DOHH2 (cell line): ENCODE results near the gene RAC2.

Experiments
- H3F3A ChIP-seq: fragments of 200-600 bp; sonication (generic), shearing (Covaris generic); 2 replicates; pipeline ENCODE4 v1.6.0; 2016; ENCODE audit warnings: antibody characterized with exemption, mild to moderate bottlenecking; ENCODE audit not compliant: control insufficient read depth, insufficient read depth
- H3K27ac ChIP-seq: fragments of 200-600 bp; sonication (generic); 2 replicates; pipeline ENCODE4 v1.5.1; 2014; ENCODE audit warnings: low read depth, mild to moderate bottlenecking, low read length, moderate library complexity
- H3K27me3 ChIP-seq: fragments of 200-600 bp; sonication (generic); 2 replicates; pipeline ENCODE4 v1.6.1; 2014; ENCODE audit warnings: mild to moderate bottlenecking, low read length, mixed read lengths; ENCODE audit not compliant: control insufficient read depth
- H3K36me3 ChIP-seq: fragments of 200-600 bp; sonication (generic); 2 replicates; pipeline ENCODE4 v1.6.1; 2014; ENCODE audit warnings: mild to moderate bottlenecking, low read length, moderate library complexity, mixed read lengths; ENCODE audit not compliant: control insufficient read depth
- H3K4me1 ChIP-seq: fragments of 200-600 bp; sonication (generic); 2 replicates; pipeline ENCODE4 v1.6.1; 2014; ENCODE audit warnings: mild to moderate bottlenecking, low read length, mixed read lengths; ENCODE audit not compliant: control insufficient read depth
- H3K4me2 ChIP-seq: fragments of 200-600 bp; sonication (generic); 2 replicates; pipeline ENCODE4 v1.6.0; 2014; ENCODE audit warnings: mild to moderate bottlenecking, low read length, moderate library complexity
- H3K4me3 ChIP-seq: fragments of 200-600 bp; sonication (generic); 2 replicates; pipeline ENCODE4 v1.5.1; 2014; ENCODE audit warnings: mild to moderate bottlenecking, low read length, mixed read lengths
- H3K79me2 ChIP-seq: fragments of 200-600 bp; sonication (generic); 2 replicates; pipeline ENCODE4 v1.6.1; 2014; ENCODE audit warnings: mild to moderate bottlenecking, low read length, mixed read lengths; ENCODE audit not compliant: control insufficient read depth
- H3K9me2 ChIP-seq: fragments of 200-600 bp; sonication (generic); replicated peaks from 2 replicates; pipeline ENCODE4 v1.6.1; 2014; ENCODE audit warnings: mild to moderate bottlenecking, low read length, mixed read lengths; ENCODE audit not compliant: control insufficient read depth
- H3K9me3 ChIP-seq: fragments of 200-600 bp; sonication (generic); 2 replicates; pipeline ENCODE4 v1.6.1; 2014; ENCODE audit warnings: antibody characterized with exemption, low read length, mixed read lengths; ENCODE audit not compliant: control insufficient read depth, insufficient read depth
- H4K20me1 ChIP-seq: fragments of 200-600 bp; sonication (generic); 2 replicates; pipeline ENCODE4 v1.6.0; 2014; ENCODE audit warnings: low read depth, mild to moderate bottlenecking, antibody characterized with exemption, low read length, moderate library complexity; ENCODE audit not compliant: control insufficient read depth, insufficient read depth
- EZH2phosphoT487 ChIP-seq: fragments of 200-600 bp; sonication (generic); IDR thresholded peaks from 2 replicates; pipeline ENCODE4 v1.6.1; 2017; ENCODE audit warnings: borderline replicate concordance, mild to moderate bottlenecking, antibody characterized with exemption, low read length, moderate library complexity, mixed read lengths
- TF ChIP-seq, protein P1 (sequence below): fragments of 200-600 bp; sonication (generic); IDR thresholded peaks from one replicate; pipeline ENCODE4 v1.5.1; 2014; ENCODE audit warnings: antibody characterized with exemption, mild to moderate bottlenecking, low read depth, low read length; ENCODE audit not compliant: poor library complexity, severe bottlenecking

The RAC2 gene

DNA sequence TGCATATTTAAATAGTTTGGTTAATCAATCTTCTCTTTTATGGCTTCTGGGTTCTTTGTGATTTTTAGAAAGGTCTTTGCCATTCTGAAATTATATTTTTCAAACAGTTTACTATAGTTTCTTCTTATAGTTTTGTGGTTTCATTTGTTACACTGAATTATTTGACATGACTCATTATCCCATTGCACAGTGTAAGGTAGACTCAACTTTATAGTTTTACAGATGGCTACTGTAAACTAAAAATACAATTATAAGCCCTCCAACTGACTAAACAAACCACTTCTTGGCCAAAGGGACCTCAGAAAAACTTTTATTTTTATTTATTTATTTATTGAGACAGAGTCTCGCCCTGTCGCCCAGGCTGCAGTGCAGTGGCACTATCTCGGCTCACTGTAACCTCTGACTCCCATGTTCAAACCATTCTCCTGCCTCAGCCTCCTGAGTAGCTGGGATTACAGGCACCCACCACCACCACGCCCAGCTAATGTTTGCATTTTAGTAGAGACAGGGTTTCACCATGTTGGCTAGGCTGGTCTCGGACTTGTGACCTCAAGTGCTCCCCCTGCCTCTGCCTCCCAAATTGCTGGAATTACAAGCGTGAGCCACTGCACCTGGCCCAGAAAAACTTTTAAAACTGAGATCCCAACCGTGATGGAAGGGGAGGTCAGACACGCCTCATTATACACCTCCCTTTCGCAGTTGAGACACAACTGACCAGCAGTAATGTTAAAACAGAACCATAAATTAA, 14.1 kb upstream of the RAC2 start:
- Histone ChIP-seq H3K4me3 (no peak overlapping the region), H3K9me3 (no peaks in the 10 kb centered on the region), H3K4me1 (peaks cover 25% of the 10 kb centered on the region), H3F3A (no peaks in the 10 kb centered on the region; the same call in 1 of the 2 replicates), H3K27ac (no peak overlapping the region), H4K20me1 (no peaks in the 10 kb centered on the region), H3K79me2 (no peaks in the 10 kb centered on the region), H3K36me3 (no peaks in the 10 kb centered on the region), H3K9me2 (no peaks in the 10 kb centered on the region), H3K4me2 (no peak overlapping the region), H3K27me3 (peaks cover 18% of the 10 kb centered on the region)
- TF ChIP-seq, protein P1, sequence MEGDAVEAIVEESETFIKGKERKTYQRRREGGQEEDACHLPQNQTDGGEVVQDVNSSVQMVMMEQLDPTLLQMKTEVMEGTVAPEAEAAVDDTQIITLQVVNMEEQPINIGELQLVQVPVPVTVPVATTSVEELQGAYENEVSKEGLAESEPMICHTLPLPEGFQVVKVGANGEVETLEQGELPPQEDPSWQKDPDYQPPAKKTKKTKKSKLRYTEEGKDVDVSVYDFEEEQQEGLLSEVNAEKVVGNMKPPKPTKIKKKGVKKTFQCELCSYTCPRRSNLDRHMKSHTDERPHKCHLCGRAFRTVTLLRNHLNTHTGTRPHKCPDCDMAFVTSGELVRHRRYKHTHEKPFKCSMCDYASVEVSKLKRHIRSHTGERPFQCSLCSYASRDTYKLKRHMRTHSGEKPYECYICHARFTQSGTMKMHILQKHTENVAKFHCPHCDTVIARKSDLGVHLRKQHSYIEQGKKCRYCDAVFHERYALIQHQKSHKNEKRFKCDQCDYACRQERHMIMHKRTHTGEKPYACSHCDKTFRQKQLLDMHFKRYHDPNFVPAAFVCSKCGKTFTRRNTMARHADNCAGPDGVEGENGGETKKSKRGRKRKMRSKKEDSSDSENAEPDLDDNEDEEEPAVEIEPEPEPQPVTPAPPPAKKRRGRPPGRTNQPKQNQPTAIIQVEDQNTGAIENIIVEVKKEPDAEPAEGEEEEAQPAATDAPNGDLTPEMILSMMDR, result no peak
- no peak for TF ChIP-seq EZH2phosphoT487

DNA sequence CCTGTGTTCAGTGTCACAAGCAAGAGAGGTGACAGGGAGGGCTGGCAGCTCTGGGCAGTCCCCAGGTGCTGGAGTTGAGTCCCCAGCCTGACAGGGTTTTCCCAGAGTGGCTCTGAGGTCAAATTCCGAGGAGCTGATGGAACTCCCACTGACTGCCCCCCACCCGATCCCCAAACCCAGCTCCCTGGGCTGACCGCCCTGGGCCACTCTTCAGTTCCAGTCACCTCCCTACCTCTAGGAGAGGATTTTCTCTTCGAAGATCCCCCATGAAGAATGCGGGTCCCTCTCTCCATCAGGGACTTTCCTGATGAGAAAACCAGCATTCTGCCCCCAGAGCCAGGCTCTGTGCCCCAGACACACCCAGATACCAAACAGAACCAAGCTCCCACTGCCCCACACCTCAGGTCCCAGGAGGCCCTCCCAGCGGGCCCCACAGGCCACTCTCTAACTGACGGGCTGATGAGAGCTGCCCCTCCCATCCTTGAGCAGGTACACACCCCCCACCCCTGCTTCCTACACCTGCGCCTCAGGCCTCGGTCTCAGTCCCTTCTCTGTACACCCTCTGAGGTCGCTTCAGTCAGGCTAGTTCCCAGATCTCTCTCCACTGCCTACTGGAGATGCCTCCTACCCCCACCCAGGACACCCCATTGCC, 12.1 kb upstream of the RAC2 start:
- Histone ChIP-seq H3F3A (peaks cover 8% of the 10 kb centered on the region; the same call in 1 of the 2 replicates), H3K9me3 (no peaks in the 10 kb centered on the region), H3K79me2 (no peaks in the 10 kb centered on the region), H3K36me3 (no peaks in the 10 kb centered on the region), H3K4me2 (no peak overlapping the region), H3K27me3 (peaks cover 18% of the 10 kb centered on the region), H3K4me3 (no peak overlapping the region), H3K4me1 (peaks cover 32% of the 10 kb centered on the region), H4K20me1 (no peaks in the 10 kb centered on the region), H3K27ac (no peak overlapping the region), H3K9me2 (no peaks in the 10 kb centered on the region)
- TF ChIP-seq, protein P1, result no peak
- no peak for TF ChIP-seq EZH2phosphoT487

DNA sequence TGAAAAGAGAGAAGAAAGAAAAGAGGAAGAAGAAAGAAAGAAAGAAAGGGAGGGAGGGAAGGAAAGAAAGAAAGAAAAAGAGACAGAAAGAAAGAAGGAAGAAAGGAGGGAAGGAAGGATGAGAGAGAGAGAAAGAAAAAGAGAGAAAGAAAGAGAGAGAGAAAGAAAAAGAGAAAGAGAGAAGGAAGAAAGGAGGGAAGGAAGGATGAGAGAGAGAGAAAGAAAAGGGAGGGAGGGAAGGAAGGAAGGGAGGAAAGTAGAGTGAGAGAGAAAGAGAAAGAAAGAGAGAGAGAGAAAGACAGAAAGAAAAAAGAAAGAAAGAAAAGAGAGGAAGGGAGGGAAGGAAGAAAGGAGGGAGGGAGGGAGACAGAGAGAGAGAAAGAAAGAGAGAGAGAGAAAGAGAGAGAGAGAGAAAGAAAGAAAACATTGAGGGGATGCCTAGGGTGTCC, 11.5 kb upstream of the RAC2 start:
- peaks cover 29% of the 10 kb centered on the region for H3K4me1 ChIP-seq
- H3K9me3 ChIP-seq, result no peaks in the 10 kb centered on the region
- peaks cover 18% of the 10 kb centered on the region for H3K27me3 ChIP-seq
- no peak overlapping the region for H3K4me3 ChIP-seq
- H3F3A ChIP-seq, result peaks cover 8% of the 10 kb centered on the region; the same call in 1 of the 2 replicates
- no peak for TF ChIP-seq EZH2phosphoT487
- TF ChIP-seq, protein P1, result no peak
- no peaks in the 10 kb centered on the region for H3K36me3 ChIP-seq
- H3K79me2 ChIP-seq, result no peaks in the 10 kb centered on the region
- H4K20me1 ChIP-seq, result no peaks in the 10 kb centered on the region
- H3K4me2 ChIP-seq, result no peak overlapping the region
- H3K27ac ChIP-seq, result no peak overlapping the region
- H3K9me2 ChIP-seq, result no peaks in the 10 kb centered on the region
